GM04504 (cell line): ENCODE measurements around the gene ASB13.

ENCODE experiments used
- DNase-seq: peaks from one replicate; pipeline ENCODE4 v3.0.0-alpha.2; 2012; ENCODE audit warnings: low read depth

ASB13 gene

GRCh38 chr10:5647507-5648240, 18.7 kb downstream of the ASB13 start:
- no peak for DNase-seq

- no peak for DNase-seq
Measured at GRCh38 chr10:5645944-5646617, 20.3 kb downstream of the ASB13 start.

- DNase-seq: no peak
Measured at GRCh38 chr10:5645375-5645774, 21.0 kb downstream of the ASB13 start.

- DNase-seq: no peak
Measured at GRCh38 chr10:5644930-5645329, 21.5 kb downstream of the ASB13 start.

DNA sequence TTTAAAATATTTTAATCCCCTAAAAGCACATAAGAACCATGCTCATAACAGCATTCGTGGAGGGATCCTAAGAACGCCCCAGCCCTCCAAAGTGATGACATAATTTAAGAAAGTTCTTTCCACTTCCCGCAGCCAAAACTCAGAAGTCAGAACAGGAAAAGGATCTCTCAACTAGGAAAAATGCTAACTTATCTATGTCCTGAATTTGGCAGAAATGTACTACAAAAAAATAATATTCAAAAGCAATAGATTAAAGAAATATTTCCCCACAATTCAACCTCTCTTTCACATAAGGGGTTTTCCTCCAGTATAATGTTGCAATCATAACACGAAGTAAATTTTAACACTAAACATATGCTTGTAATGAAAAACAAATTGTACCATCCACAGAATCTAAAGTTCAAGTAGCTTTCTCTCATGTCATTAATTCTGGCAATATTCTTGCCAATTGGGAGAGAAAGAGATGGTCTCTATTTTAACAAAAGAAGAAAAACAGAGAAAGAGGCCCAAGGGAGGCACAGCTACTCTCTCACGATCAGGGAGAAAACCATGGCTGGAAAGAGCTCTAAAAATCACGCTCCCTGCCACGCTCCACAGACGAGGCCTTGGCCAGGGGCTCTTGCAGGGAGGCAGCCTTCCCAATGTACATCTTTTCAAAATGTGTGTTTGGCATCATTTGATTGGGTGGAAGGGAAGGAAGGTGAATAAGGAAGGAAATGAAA, 22.9 kb downstream of the ASB13 start:
- no peak for DNase-seq

DNA sequence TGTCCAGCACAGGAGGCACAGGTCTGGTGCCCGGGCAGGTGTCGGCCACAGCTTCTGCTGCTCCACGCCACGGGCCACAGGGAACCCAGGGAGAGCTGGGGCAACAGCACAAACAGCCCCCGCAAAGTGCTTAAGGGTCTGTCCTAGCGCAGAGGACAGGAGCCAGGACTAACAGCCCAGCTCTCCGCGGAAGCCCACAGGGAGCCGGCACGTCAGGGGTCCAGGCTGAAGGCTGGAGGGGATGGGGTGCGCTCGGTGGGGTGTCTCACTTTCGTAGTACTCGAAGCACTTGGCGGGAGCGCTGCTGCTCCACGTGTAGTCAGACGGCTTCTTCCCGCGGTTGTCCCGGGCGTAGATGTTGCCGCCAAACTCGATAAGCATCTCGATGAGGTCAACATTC, 24.9 kb downstream of the ASB13 start:
- DNase-seq: no peak

- DNase-seq: no peak
Measured at GRCh38 chr10:5640501-5640900, 25.9 kb downstream of the ASB13 start.

DNA sequence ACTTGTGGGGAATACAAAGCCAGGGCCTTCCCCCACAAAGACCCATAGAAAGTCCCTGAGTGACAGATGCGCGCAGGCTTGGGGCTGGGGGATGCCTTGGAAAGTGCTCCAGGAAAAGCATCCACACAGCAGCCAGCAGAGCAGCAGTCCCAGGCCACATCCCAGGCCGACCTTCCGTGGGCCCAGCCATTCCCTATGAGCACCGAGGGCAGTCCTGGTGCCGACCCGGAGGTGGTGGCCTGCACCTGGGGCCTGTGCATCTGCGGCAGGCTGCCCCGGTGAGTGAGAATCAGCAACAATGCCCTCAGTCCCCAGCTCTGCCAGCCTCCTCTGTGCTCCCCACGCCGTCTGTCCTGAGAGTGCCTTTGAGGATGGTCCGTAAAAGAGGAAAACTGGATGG, 26.4 kb downstream of the ASB13 start:
- no peak for DNase-seq

DNA sequence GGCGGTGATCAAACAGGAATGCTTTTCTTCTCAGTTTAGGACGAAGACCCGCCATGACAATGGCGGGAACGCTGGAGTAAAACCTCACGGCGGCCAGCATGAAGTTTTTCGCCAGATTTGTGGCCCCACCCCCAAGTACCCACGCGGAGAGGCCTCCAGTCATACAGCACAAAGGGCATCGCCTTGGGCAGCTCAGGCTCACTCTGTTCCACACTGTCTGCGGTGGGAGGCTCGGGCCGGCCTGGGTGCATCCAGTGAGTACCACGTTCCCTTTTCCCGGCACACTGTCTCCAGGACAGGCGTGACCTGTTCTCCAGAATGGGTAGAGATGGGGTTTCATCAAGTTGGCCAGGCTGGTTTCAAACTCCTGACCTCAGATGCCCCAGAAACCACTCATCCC, 27.3 kb downstream of the ASB13 start:
- no peak for DNase-seq

DNA sequence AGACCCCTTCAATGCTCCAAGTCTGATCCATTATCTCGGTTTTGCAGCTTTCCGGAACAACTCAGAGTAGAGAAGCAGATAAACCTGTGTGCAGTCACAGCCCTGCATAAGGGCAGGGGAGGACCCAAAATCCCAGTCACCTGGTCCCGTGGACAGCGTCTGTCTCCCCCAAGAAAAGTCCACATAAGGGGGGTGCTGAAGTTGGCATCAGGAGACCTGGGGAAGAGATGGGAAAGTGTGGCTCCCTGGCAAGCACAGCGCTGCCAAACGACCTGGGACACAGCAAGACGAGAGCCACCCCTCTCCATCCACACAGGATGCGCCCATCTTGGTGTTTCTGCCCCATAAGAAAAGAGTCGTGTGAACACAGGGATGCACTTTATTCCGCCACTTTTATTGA, 27.9 kb downstream of the ASB13 start:
- DNase-seq: no peak

DNA sequence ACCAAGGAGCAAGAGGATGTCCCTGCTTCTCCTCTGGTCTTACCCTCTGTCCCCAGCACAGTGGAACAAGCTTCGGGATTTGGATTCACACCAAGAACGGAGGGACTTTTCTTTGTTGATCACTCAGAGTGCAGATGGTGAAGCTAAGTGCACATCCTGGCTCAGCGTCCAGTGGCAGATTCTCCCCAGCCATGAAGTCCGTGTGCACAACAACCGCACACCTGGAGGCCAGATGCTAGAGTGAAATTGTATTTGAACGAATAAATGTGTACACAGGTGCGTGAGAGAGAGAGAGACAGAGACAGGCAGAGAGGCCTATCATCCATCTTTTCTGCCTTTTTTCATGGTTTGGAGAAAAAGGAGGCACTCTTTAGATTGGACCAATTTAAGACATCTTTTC, 31.5 kb downstream of the ASB13 start:
- no peak for DNase-seq

- DNase-seq: no peak
Measured at GRCh38 chr10:5633166-5633749, 33.1 kb downstream of the ASB13 start.

DNA sequence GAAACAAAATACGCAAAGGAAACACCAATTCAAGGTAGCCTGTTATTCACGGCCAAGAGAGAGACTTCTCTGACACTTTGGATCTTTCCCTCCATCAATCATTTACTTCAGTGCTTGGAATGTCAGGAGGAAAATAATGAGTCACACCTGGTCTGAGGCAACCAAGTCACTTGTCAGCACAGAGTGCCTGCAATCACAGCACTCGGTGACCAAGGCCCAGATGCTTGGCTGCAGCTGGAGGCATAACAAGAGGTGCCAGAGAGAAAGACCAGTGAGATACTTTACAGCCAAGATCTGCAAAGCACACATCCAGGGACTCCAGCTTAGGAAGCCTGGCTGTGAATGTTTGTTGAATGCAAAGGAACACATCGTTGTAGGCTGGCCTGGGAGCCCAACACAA, 33.9 kb downstream of the ASB13 start:
- no peak for DNase-seq

DNA sequence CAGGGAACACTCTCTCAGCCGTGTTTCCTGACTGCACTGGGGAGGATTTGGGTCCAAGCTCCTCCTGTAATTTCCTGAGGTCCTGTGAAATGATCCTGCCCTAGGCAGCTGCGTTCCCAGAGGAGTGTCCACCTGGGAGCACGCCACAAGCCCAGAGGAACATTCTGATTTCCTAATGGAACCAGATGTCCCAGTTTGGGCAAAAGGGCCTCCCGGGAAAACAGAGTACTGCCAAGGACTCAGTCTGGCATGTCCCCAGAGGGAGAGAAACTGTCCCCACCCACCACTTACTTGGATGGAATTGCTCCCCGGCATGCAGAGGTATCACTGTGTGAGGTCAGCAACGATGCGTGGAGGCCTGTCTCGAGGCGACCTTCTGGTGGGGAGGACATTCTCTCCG, 34.5 kb downstream of the ASB13 start:
- DNase-seq: no peak

GRCh38 chr10:5630112-5630436, 36.3 kb downstream of the ASB13 start:
- DNase-seq: no peak

DNA sequence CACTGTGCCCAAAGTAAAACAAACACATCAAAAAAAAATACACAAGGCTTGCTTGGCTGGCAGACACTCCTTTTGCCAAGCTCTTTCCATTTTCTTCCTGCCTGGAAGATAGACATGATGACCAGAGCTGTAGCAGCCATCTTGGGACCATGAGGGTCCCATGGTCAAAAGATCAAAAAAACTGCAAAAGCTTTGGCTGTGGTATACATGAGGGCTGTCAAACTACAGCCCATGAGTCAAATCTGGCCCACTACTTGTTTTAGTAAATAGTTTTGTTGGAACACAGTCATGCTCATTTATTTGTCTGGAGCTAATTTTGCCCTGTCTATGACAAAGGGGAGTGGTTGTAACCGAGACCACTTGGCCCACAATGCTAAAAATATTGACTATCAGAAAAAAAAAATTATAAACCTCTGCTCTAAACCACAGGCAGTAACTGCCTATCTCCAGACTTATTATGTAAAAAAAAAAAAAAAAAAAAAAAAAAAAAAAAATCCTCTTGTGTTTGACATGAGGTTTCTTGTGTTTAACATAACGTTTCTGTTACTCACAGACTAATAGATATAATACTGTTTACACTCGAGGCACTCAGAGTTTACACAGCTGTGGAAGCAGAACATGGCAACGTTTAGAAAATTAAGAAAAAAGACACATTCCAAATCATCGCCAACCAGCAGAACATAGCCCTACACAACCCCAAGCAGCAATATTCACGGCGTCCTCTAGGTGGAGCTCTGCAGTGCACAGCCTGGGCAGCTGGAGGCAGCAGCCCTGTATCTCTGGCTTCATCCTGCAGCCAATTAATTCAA, 36.9 kb downstream of the ASB13 start:
- DNase-seq: peak; percentile 68

DNA sequence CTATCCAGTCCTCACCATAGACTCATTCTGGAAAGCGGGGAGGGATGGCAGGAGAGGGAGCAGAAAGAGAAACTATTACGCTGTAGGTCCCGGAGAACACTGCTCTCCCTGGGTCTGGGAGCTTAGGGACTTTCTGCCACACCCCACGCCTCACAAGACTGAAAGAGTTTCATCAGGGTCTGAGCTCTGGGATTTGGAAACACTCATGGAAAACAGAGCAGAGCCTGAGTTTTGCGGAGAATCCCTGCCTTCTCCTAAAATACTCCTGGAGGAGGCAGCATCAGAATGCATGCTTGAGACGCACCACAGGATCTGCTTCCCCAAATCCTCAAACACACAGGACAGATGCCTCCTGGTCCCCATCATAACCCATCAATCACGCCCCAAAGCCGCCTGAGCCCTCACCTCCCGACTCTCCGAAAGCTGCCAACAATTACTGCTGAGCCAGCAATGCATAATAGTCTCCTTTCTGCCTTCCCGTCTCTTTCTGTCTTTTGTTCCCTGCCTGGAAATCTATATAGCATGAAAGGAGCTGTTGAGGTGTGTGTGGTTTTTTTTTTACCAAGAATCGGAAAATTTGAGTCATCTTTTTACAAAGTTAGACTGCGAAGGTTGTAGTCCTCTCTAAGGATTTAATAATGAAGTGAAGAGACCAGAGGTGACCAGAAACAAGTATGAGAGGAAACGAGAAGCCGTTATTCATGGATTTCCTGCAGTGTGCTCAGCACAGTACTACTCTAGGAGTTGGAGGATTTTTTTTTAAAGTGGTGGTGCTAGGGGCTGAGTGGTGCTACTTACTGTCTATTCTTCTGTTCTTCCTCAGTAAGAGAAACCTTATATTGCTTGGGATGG, 37.7 kb downstream of the ASB13 start:
- DNase-seq: no peak

DNA sequence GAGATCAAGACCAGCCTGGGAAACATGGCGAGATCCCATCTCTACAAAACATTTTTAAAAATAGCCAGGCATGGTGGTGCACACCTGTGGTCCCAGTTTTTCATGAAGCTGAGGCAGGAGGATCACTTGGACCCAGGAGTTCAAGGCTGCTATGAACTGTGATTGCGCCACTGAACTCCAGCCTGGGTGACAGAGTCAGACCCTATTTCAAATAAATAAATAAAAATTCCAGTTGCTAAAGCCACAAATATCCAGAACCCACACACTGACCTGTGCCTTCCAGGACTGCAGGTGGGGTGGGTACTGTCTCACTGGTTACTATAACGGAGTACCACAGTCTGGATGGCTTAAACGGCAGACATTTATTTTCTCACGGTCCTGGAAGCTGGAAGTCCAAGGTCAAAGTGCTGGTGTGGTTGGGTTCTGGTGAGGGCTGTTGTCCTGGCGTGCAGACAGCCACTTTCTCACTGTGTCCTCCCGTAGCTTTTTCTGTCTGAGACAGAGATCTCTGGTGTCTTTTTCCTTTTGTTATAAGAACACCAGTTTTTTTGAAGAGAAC, 38.8 kb downstream of the ASB13 start:
- DNase-seq: no peak

GRCh38 chr10:5625992-5626777, 40.2 kb downstream of the ASB13 start:
- no peak for DNase-seq

DNA sequence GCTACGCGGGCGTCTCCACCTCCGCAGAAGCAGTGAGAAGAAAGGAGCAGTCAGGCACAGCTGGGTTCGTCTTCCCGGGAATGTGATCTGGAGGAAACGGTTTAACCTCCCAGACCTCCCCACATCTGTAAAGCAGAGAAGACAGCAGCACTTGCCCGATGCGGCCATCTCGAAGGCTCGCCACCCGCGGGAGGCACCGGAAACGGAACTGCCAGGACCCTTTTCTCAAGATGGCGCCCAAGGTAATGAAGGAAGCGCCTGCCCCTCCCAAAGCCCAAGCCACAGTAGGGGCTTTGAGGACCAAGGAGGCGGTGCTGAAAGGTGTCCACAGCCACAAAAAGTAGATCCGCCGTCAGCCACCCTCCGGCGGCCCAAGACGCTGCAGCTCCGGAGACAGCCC, 41.7 kb downstream of the ASB13 start:
- DNase-seq: no peak
